NCI-H510A treated with DMSO at 0.1 percent for 48 hours (cell line): ENCODE measurements around the gene ADCY9.
"Not testable (repeated sequence)": the region's sequence is repeated elsewhere in the genome, so short reads cannot be mapped to it uniquely, and the experiment has no call there.

Experiments used
- DNase-seq: peaks from one replicate; lab custom pipeline; 2025; lab: John Stamatoyannopoulos, UW

ADCY9 gene

GRCh38 chr16:4067262-4068001 is 48.8 kb downstream of the ADCY9 start:
- no peak for DNase-seq

- DNase-seq, result no peak
Observed at GRCh38 chr16:4064950-4065352, 51.3 kb downstream of the ADCY9 start.

GRCh38 chr16:4062212-4062802 is 53.9 kb downstream of the ADCY9 start:
- no peak for DNase-seq

- no peak for DNase-seq
Observed at GRCh38 chr16:4060823-4061222, 55.4 kb downstream of the ADCY9 start.

GRCh38 chr16:4060009-4060408 is 56.2 kb downstream of the ADCY9 start:
- DNase-seq, result no peak

GRCh38 chr16:4058386-4058785 is 57.9 kb downstream of the ADCY9 start:
- DNase-seq, result peak; percentile 41

GRCh38 chr16:4057439-4057877 is 58.8 kb downstream of the ADCY9 start:
- DNase-seq, result no peak

- DNase-seq, result no peak
Observed at GRCh38 chr16:4056161-4057105, 59.8 kb downstream of the ADCY9 start.

- no peak for DNase-seq
Observed at GRCh38 chr16:4055748-4056147, 60.5 kb downstream of the ADCY9 start.

GRCh38 chr16:4053301-4053845 is 62.9 kb downstream of the ADCY9 start:
- peak; percentile 94 for DNase-seq

- DNase-seq, result no peak
Observed at GRCh38 chr16:4052801-4053293, 63.4 kb downstream of the ADCY9 start.

GRCh38 chr16:4052096-4052495 is 64.1 kb downstream of the ADCY9 start:
- DNase-seq, result no peak

- no peak for DNase-seq
Observed at GRCh38 chr16:4051591-4051990, 64.7 kb downstream of the ADCY9 start.

GRCh38 chr16:4049031-4049430 is 67.2 kb downstream of the ADCY9 start:
- DNase-seq, result no peak

- DNase-seq, result no peak
Observed at GRCh38 chr16:4048481-4048880, 67.8 kb downstream of the ADCY9 start.

- DNase-seq, result no peak
Observed at GRCh38 chr16:4046221-4046620, 70.0 kb downstream of the ADCY9 start.

- DNase-seq, result not testable (repeated sequence)
Observed at GRCh38 chr16:4045561-4045960, 70.7 kb downstream of the ADCY9 start.

GRCh38 chr16:4042581-4042980 is 73.7 kb downstream of the ADCY9 start:
- DNase-seq, result no peak

GRCh38 chr16:4038448-4038847 is 77.8 kb downstream of the ADCY9 start:
- DNase-seq, result no peak

GRCh38 chr16:4036952-4037351 is 79.3 kb downstream of the ADCY9 start:
- not testable (repeated sequence) for DNase-seq

- no peak for DNase-seq
Observed at GRCh38 chr16:4034963-4035362, 81.3 kb downstream of the ADCY9 start.

GRCh38 chr16:4033951-4034350 is 82.3 kb downstream of the ADCY9 start:
- no peak for DNase-seq
